HUDEP-2 (cell line): Measurements from ENCODE around the gene PATJ.

Experiments used
- DNase-seq, 76 experiments: peaks; one replicate each; lab custom pipeline; 2025; ENCODE audit not compliant: unreplicated experiment in 76 of 76; lab: John Stamatoyannopoulos, UW

PATJ gene

GRCh38 chr1:62082456-62083363 is 340.4 kb downstream of the PATJ start:
- DNase-seq = peak in 21 of 76 experiments; percentile 1 to 42 (median 14)

GRCh38 chr1:62084310-62084890 is 342.1 kb downstream of the PATJ start:
- DNase-seq = no peak

GRCh38 chr1:62088439-62088838 is 346.2 kb downstream of the PATJ start:
- no peak for DNase-seq

GRCh38 chr1:62089570-62089969 is 347.3 kb downstream of the PATJ start:
- no peak for DNase-seq

- no peak for DNase-seq
Observed at GRCh38 chr1:62090016-62090415, 347.7 kb downstream of the PATJ start.

GRCh38 chr1:62092110-62092509 is 349.8 kb downstream of the PATJ start:
- DNase-seq = no peak

GRCh38 chr1:62093261-62093660 is 351.0 kb downstream of the PATJ start:
- no peak for DNase-seq

GRCh38 chr1:62097464-62097863 is 355.2 kb downstream of the PATJ start:
- no peak for DNase-seq

GRCh38 chr1:62100442-62100841 is 358.2 kb downstream of the PATJ start:
- no peak for DNase-seq

- no peak for DNase-seq
Observed at GRCh38 chr1:62103846-62104245, 361.6 kb downstream of the PATJ start.

GRCh38 chr1:62107923-62108322 is 365.6 kb downstream of the PATJ start:
- DNase-seq = no peak

- DNase-seq = no peak
Observed at GRCh38 chr1:62109124-62109523, 366.8 kb downstream of the PATJ start.

- DNase-seq = no peak
Observed at GRCh38 chr1:62110198-62110817, 368.0 kb downstream of the PATJ start.

- no peak for DNase-seq
Observed at GRCh38 chr1:62111084-62111483, 368.8 kb downstream of the PATJ start.

- DNase-seq = no peak
Observed at GRCh38 chr1:62113507-62113906, 371.2 kb downstream of the PATJ start.

- no peak for DNase-seq
Observed at GRCh38 chr1:62117018-62117750, 374.9 kb downstream of the PATJ start.

- DNase-seq = no peak
Observed at GRCh38 chr1:62126579-62127290, 384.5 kb downstream of the PATJ start.

GRCh38 chr1:62128745-62129144 is 386.5 kb downstream of the PATJ start:
- DNase-seq = no peak

- peak in 29 of 76 experiments; percentile 3 to 63 (median 19) for DNase-seq
Observed at GRCh38 chr1:62131093-62131725, 388.9 kb downstream of the PATJ start.

- no peak for DNase-seq
Observed at GRCh38 chr1:62138029-62138428, 395.7 kb downstream of the PATJ start.
